NCI-H2196 treated with DMSO at 0.1 percent for 48 hours (cell line): ENCODE results near the gene NCBP2L.
A peak's percentile ranks its signal among the peaks of the same experiment; 100 is the strongest.

Source experiments
- DNase-seq: peaks from one replicate; lab custom pipeline; 2025; ENCODE audit not compliant: unreplicated experiment; lab: John Stamatoyannopoulos, UW

Gene NCBP2L

GRCh38 chrX:107752043-107752442, 25.5 kb upstream of the NCBP2L start:
- no peak for DNase-seq

GRCh38 chrX:107752714-107753113, 24.8 kb upstream of the NCBP2L start:
- DNase-seq, result no peak

- no peak for DNase-seq
Measured at GRCh38 chrX:107753187-107753586, 24.3 kb upstream of the NCBP2L start.

GRCh38 chrX:107755721-107756120, 21.8 kb upstream of the NCBP2L start:
- DNase-seq, result no peak

GRCh38 chrX:107758231-107758766, 19.2 kb upstream of the NCBP2L start:
- DNase-seq, result no peak

- no peak for DNase-seq
Measured at GRCh38 chrX:107760304-107761077, 17.0 kb upstream of the NCBP2L start.

GRCh38 chrX:107763647-107764046, 13.9 kb upstream of the NCBP2L start:
- no peak for DNase-seq

GRCh38 chrX:107764845-107765608, 12.5 kb upstream of the NCBP2L start:
- no peak for DNase-seq

GRCh38 chrX:107766470-107767150, 10.9 kb upstream of the NCBP2L start:
- no peak for DNase-seq

- DNase-seq, result no peak
Measured at GRCh38 chrX:107768051-107768450, 9.5 kb upstream of the NCBP2L start.

GRCh38 chrX:107769581-107770317, 7.8 kb upstream of the NCBP2L start:
- DNase-seq, result no peak

- no peak for DNase-seq
Measured at GRCh38 chrX:107773206-107773605, 4.3 kb upstream of the NCBP2L start.

GRCh38 chrX:107773906-107774435, 3.6 kb upstream of the NCBP2L start:
- no peak for DNase-seq

GRCh38 chrX:107775000-107775733, 2.4 kb upstream of the NCBP2L start:
- no peak for DNase-seq

GRCh38 chrX:107775734-107776511, 1.6 kb upstream of the NCBP2L start, which contains the start of gene TSC22D3:
TSS of gene TSC22D3 (minus strand) at chrX:107775787. CDS start at chrX:107775419, 368 bp downstream.
- DNase-seq, result peak; percentile 43

- DNase-seq, result peak; percentile 45
Measured at GRCh38 chrX:107776649-107777535, 641 bp upstream of the NCBP2L start.

- no peak for DNase-seq
Measured at GRCh38 chrX:107780525-107780924, 3.0 kb downstream of the NCBP2L start.

GRCh38 chrX:107787827-107788226, 10.3 kb downstream of the NCBP2L start:
- no peak for DNase-seq
